ENCODE data around the gene CCDC106.

CCDC106 gene

DNA sequence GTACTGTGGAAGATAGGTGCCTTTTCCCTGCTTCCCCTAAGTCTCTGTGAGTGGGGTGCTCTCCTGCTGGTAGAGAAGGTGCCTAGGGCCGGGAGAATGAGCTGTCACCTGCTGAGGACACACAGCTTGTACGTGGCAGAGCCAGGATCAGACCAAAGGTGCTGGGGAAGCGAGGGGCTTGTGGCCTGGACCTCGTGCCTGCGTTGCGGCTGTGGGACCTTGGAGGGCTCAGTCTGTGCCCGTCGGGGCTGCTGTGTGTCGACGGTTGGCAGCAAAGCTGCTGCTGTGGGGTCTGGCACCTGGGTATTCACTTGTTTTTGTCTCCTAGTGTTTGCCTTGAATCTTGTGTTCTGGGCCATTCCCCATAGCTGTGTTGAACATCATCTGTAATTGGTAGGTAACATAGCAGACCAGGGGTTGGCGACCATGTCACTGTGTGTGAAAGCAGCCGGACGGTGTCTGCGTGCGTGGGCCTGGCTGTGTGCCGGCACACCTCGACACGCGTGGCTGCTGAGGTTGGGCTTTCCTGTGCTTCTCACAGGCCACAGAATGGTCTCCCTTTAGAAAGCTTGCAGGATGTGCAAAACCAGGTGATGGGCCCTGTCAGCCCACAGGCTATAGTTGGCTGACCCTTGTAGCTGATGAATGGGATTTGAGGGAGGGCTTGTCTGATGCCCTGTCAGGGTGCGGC lies 16.0 kb downstream of the CCDC106 start:
- H3K4me2 ChIP-seq (ENCODE audit: low read depth, low read length, poor library complexity, severe bottlenecking), result no peak overlapping the region
- no peaks in the 10 kb centered on the region for H3F3A ChIP-seq (ENCODE audit: low read depth)
- peaks cover 92% of the 10 kb centered on the region for H4K20me1 ChIP-seq (ENCODE audit: insufficient read depth, low read length, poor library complexity, severe bottlenecking)
- H3K36me3 ChIP-seq (ENCODE audit: insufficient read depth, low read length), result peaks cover 95% of the 10 kb centered on the region
- no peaks in the 10 kb centered on the region for H3K9me2 ChIP-seq (replicated peaks; ENCODE audit: low read depth, low read length)
- no peaks in the 10 kb centered on the region for H3K9me3 ChIP-seq (ENCODE audit: insufficient read depth, low read depth, low read length)
- TF ChIP-seq, protein P1, sequence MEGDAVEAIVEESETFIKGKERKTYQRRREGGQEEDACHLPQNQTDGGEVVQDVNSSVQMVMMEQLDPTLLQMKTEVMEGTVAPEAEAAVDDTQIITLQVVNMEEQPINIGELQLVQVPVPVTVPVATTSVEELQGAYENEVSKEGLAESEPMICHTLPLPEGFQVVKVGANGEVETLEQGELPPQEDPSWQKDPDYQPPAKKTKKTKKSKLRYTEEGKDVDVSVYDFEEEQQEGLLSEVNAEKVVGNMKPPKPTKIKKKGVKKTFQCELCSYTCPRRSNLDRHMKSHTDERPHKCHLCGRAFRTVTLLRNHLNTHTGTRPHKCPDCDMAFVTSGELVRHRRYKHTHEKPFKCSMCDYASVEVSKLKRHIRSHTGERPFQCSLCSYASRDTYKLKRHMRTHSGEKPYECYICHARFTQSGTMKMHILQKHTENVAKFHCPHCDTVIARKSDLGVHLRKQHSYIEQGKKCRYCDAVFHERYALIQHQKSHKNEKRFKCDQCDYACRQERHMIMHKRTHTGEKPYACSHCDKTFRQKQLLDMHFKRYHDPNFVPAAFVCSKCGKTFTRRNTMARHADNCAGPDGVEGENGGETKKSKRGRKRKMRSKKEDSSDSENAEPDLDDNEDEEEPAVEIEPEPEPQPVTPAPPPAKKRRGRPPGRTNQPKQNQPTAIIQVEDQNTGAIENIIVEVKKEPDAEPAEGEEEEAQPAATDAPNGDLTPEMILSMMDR (conservative IDR thresholded peaks at IDR 0.05; ENCODE audit: low read length), result no peak
- TF ChIP-seq EZH2phosphoT487 (IDR thresholded peaks at IDR 0.05; ENCODE audit: borderline replicate concordance), result no peak
- peaks cover 6% of the 10 kb centered on the region for H3K4me1 ChIP-seq (ENCODE audit: insufficient read depth, low read length, poor library complexity, severe bottlenecking)
- no peak overlapping the region for H2AFZ ChIP-seq (ENCODE audit: low read length)
- no peak overlapping the region for H3K9ac ChIP-seq (ENCODE audit: low read depth, low read length, poor library complexity, severe bottlenecking)
- peaks cover 96% of the 10 kb centered on the region for H3K79me2 ChIP-seq (ENCODE audit: insufficient read depth, low read length)
- H3K27me3 ChIP-seq (ENCODE audit: insufficient read depth, low read length, poor library complexity, severe bottlenecking), result no peaks in the 10 kb centered on the region
- no peak overlapping the region for H3K4me3 ChIP-seq (ENCODE audit: low read length, poor library complexity, severe bottlenecking)

DNA sequence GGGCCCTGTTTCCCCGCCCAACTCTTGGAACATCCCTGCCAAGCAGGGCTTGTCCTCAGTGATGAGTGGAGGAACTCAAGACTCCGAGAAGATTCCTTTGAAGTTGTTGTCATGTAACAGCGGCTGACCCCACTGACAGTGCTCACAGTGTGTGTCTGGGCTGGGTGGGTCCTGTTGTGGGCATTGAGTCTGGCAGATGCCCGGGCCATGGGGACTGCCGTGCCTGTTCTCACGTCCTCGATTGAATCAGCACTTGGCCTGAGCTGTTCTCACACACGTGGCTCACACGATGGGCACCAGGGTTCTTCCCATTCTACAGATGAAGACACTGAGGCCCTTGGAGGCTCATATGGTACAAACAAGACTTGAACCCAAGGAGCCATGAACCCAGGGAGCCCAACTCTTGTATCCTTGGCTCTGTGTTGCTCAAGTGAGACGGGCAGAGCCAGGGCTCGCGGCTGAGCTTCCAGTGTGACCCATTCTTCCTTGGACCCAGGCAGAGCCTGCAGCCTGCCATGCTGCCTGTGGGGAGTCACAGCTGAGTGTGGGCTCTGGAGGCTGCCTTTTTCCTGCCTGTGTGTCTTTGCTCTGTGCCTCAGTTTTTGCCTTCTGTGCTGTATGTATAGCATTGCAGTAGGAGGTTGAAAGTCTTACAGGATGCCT lies 18.5 kb downstream of the CCDC106 start:
- Histone ChIP-seq H3K9me2 (replicated peaks; ENCODE audit: low read depth, low read length) (no peaks in the 10 kb centered on the region), H3K36me3 (ENCODE audit: insufficient read depth, low read length) (peaks cover 94% of the 10 kb centered on the region), H3K9me3 (ENCODE audit: insufficient read depth, low read depth, low read length) (no peaks in the 10 kb centered on the region), H3K79me2 (ENCODE audit: insufficient read depth, low read length) (peaks cover 96% of the 10 kb centered on the region), H2AFZ (ENCODE audit: low read length) (no peak overlapping the region), H3K4me3 (ENCODE audit: low read length, poor library complexity, severe bottlenecking) (no peak overlapping the region), H3K4me1 (ENCODE audit: insufficient read depth, low read length, poor library complexity, severe bottlenecking) (no peaks in the 10 kb centered on the region), H4K20me1 (ENCODE audit: insufficient read depth, low read length, poor library complexity, severe bottlenecking) (peaks cover 92% of the 10 kb centered on the region), H3K27me3 (ENCODE audit: insufficient read depth, low read length, poor library complexity, severe bottlenecking) (no peaks in the 10 kb centered on the region), H3K9ac (ENCODE audit: low read depth, low read length, poor library complexity, severe bottlenecking) (no peak overlapping the region), H3K4me2 (ENCODE audit: low read depth, low read length, poor library complexity, severe bottlenecking) (no peak overlapping the region), H3F3A (ENCODE audit: low read depth) (no peaks in the 10 kb centered on the region)
- no peak for TF ChIP-seq EZH2phosphoT487 (IDR thresholded peaks at IDR 0.05; ENCODE audit: borderline replicate concordance)
- TF ChIP-seq, protein P1 (conservative IDR thresholded peaks at IDR 0.05; ENCODE audit: low read length), result no peak

DNA sequence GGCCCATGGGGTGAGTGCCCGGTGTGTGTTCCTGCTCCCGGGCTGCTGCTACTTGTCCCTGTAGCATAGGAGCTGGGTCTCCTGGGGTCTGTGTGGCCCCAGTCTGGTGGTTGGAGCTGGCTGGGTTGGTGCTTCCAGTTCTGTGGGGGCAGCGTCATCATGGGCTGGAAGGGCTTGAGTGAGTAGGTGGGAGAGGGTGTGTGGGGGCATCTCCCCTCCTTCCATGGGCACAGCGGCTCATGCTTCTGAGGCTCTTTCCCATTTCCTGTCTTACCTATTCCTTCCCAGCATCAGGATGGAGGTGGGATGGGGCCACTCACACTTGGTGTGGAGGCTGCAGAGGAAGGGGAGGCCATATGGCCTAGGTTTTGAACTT lies 19.0 kb downstream of the CCDC106 start:
- Histone ChIP-seq H3K4me2 (ENCODE audit: low read depth, low read length, poor library complexity, severe bottlenecking) (no peak overlapping the region), H3K4me3 (ENCODE audit: low read length, poor library complexity, severe bottlenecking) (no peak overlapping the region), H3K36me3 (ENCODE audit: insufficient read depth, low read length) (peaks cover 90% of the 10 kb centered on the region), H3F3A (ENCODE audit: low read depth) (no peaks in the 10 kb centered on the region), H3K9me3 (ENCODE audit: insufficient read depth, low read depth, low read length) (no peaks in the 10 kb centered on the region), H4K20me1 (ENCODE audit: insufficient read depth, low read length, poor library complexity, severe bottlenecking) (peaks cover 92% of the 10 kb centered on the region), H3K9ac (ENCODE audit: low read depth, low read length, poor library complexity, severe bottlenecking) (no peak overlapping the region), H2AFZ (ENCODE audit: low read length) (no peak overlapping the region), H3K9me2 (replicated peaks; ENCODE audit: low read depth, low read length) (no peaks in the 10 kb centered on the region), H3K79me2 (ENCODE audit: insufficient read depth, low read length) (peaks cover 96% of the 10 kb centered on the region), H3K27me3 (ENCODE audit: insufficient read depth, low read length, poor library complexity, severe bottlenecking) (no peaks in the 10 kb centered on the region), H3K4me1 (ENCODE audit: insufficient read depth, low read length, poor library complexity, severe bottlenecking) (no peaks in the 10 kb centered on the region)
- TF ChIP-seq EZH2phosphoT487 (IDR thresholded peaks at IDR 0.05; ENCODE audit: borderline replicate concordance), result no peak
- TF ChIP-seq, protein P1 (conservative IDR thresholded peaks at IDR 0.05; ENCODE audit: low read length), result no peak

All from Loucy (cell line).